ENCODE measurements around the gene CDC37.
"Not testable (repeated sequence)": the region's sequence is repeated elsewhere in the genome, so short reads cannot be mapped to it uniquely, and the experiment has no call there.

Gene CDC37

DNA sequence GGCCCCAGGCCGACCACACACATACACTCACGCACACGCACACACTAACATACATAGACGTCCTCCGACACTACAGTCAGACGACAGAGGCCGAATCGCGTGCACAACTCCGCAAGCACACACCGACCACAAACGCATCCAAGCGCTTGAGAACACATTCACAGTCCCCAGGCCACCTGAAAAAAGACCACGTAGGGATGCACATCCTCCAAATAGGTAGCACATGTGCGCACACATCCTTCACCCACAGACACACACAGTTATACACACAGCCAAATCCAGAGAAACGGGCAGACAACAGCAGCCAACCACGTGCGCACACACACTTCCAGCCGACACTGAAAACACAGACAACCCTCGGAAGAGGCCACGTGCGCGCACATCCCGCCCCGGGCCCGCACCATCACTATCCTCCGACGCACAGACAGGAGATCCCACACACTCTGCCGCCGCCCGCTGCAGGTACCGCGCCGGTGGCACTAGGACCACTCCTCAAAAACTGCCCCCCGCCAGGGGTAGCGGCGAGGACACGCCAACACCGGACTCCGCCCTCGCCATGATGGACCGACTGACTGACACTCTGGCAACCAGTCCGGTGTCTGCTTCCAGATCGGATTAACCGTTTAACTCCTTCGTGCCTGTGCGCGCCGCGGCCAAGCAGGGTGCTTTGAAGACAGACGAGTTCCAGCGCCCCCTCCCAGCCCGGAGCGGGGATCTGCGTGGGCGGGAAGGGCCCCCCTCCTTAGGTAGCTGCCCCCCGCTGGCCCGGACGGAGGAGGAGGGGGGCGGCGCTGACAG lies 16.5 kb upstream of the CDC37 start:
- peak; percentile 79 for DNase-seq

DNA sequence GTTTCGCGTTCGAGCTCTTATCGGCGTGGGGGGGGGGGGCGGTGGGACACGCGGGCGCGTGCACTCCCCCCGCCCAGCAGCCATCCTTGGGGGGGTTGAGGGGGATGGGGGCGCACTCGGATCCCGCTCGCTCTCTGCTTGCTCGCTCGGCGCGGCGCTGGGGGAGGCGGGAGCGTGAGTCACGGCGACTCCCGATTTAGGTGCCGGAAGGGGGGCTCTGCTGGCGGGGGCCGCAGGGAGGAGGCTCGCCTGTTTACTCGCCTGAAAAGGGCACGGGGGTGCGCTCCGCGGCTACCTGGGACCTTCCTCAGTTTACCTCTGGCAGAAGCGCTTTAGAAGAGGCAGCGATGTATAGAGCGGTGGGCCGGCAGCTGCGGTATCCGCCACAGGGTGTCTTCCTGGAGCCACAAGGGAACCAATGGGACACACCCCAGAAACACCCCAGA lies 15.9 kb upstream of the CDC37 start:
- DNase-seq = no peak

DNA sequence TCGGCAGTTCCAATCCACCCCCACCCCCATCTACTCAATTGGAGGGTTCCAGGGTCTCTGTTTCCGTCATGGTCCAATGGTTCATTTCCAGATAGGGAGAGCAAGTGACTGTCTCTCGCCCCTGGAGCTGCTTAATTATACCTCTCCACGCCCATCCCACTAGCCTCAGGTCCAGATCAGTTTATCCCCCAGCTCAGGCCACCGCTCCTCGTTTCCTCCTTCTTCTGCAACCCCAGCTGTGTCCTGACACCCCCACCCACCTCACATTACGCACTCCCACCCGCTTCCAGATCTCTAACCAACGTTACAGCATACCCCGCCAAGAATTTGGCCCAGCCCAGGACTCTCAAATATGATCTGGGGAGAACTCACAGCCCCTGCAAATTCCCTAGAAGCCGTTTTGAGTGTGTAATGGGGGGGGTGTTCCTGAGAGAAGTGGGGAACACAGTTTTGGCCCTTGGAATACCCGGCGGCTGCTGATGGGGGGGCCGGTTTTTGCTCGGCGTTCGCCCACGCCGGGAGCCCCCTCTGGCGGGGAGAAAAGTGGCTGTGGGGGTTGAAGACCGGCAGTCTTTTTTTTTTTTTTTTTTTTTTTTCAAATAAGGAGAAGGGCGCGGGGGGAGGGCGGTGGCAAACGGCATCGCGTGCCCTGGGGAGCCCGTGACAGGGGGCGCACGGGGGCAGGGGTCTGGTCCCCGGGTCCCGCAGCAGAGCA lies 15.3 kb upstream of the CDC37 start:
- no peak for DNase-seq

- no peak for DNase-seq
Measured at GRCh38 chr19:10418235-10418484, 14.8 kb upstream of the CDC37 start.

DNA sequence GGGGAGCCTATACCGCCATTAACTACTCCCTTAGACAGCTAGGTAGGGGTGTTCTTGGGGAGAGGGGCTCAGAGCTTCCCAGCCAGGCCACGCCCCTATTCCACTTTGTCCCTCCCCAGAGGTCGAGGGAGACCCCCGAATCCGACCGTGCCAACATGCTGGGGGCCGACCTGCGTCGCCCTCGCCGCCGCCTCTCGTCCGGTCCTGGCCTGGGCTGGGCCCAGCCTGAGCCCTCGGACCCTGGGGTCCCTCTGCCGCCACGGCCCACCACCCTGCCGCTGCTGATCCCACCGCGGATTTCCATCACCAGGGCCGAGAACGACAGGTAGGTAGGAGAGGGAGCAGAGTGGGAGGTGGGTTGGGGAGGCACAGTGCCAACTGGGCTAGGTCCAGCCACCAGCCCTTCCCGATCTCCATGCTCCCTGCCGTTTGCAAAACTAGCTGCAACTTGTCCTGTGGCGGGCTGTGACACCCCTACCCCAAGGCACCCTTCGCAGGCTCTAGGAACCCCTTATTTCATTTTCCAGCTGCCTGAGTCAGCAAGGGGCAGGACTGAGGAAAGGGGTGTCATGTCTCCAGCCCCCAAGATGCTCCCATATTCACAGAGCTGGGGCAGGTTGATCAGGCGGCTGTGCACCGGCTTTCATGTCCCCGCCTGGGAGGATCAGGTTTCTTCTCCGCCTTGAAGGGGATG lies 14.3 kb upstream of the CDC37 start:
- DNase-seq = no peak

GRCh38 chr19:10416380-10417257 lies 13.3 kb upstream of the CDC37 start:
- DNase-seq = peak; percentile 95

DNA sequence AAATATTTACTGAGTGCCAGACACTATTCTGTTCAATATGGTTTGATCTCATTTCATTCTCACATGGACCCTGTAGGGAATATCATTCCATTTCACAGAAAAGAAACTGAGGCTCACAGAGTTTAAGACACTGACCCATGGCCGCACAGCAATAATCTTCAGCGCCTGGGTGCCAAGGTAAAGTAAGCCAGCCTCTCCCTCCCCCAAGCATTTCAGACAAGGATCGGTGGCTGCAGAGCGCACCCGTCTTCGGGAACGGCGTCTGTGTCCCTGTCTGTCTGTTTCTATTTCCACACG lies 12.7 kb upstream of the CDC37 start:
- DNase-seq = no peak

DNA sequence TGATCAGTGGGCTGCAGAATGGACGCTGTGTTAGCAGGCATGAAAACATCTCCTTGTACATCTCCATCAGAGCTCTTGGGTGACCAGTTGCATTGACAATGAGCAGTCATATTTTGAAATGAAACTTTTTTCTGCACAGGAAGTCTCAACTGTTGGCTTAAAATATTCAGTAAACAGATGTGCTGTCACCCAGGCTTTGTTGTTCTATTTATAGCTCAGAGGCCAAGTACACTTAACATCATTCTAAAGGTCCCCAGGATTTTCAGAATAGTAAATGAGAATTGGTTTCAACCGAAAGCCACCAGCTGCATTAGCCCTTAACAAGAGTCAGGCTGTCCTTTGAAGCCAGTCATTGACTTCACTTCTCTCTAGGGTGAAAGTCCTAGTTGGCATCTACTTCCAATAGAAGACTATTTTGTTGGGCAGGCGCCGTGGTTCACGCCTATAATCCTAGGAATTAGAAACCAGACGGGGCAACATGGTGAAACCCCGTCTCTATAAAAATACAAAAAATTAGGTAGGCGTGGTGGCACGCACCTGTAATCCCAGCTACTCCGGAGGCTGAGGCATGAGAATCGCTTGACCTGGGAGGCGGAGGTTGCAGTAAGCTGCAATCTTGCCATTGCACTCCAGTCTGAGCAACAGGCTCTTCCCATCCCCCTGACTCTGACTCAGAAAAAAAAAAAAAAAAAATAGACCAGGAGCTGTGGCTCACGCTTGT lies 9.1 kb upstream of the CDC37 start:
- DNase-seq = no peak

DNA sequence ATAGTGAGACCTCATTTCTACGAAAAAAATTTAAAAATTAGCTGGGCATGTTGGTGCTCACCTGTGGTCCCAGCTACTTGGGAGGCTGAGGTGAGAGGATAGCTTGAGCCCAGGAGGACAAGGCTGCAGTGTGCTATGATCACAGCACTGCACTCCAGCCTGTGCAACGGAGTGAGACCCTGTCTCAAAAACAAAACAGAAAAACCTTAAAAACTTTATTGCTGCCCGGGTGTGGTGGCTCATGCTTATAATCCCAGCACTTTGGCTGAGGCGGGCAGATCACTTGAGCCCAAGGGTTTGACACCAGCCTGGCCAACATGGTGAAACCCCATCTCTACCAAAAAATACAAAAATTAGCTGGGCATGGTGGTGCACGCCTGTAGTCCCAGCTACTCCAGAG lies 7.9 kb upstream of the CDC37 start:
- not testable (repeated sequence) for DNase-seq

GRCh38 chr19:10408511-10409283 lies 5.4 kb upstream of the CDC37 start:
- peak; percentile 73 for DNase-seq

DNA sequence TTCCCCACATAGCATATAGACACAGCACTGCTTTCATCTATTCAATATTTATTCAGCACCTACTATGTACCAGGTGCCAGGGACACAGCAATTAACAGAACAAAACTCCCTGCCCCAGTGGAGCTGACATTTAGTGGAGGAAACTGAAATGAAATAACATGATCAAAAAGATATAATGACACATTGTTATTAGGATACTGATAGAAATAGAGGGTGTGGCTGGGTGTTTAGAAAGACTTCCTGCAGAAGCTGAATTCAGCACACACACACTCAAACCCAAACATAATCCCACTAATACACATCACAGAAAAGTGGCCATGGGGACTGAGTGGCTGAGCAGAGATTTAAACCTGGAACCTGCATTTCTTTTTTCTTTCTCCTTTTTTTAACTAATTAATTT lies 3.8 kb upstream of the CDC37 start:
- DNase-seq = no peak

DNA sequence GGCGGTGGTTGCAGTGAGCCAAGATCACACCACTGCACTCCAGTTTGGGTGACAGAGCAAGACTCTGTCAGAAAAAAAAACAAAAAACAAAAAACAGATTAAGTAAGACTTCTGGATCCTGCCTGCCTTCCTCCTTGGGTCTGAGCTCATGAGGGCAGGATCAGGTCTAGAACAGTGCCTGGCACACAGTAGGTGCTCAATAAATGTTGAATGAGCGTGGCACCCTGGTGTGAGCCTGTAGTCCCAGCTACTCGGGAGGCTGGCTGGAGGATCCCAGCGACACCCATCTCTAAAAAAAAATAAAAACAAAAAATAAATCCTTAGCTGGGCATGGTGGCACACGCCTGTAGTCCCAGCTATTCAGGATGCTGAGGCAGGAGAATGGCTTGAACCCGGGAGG lies 2.8 kb upstream of the CDC37 start:
- no peak for DNase-seq

- DNase-seq = no peak
Measured at GRCh38 chr19:10404888-10405820, 1.8 kb upstream of the CDC37 start.

GRCh38 chr19:10402441-10403038 lies 802 bp downstream of the CDC37 start:
- no peak for DNase-seq

DNA sequence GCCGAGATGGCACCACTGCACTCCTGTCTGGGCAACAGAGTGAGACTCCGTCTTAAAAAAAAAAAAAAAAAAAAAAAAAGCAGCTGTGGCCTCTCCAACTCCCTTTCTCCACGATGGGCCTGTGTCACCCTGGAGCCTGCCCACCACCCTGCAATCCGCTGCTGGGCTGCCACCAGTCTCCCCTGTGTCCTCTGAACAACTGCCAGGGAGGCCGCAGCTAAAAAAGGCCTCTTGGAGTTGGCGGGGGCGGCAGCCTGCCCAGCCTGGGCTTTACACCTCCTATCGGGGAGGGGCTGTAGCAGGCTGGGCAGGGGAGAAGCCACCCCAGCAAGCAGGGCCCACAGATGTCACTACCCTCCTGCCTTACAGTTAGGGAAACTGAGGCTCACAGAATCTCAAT lies 3.5 kb downstream of the CDC37 start:
- DNase-seq = no peak

GRCh38 chr19:10399340-10399739 lies 4.0 kb downstream of the CDC37 start:
- not testable (repeated sequence) for DNase-seq

DNA sequence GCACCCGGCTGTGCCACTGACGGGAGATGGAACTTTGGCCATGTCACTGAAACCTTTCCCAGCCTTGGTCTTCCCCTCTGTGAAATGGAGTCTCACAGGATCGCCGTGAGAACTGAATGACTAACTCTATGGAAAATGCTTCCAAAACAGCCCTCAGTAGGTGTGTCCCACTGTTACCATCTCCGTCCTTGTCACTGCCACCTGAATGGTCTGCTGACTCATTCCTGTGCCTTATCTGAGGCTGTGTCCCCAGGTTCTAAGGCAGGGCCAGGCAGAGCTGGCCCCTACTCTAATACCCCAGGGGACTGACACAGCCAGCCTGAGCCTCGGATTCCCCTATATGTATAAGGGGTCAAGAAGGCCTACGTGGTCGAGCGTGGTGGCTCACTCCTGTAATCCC lies 4.5 kb downstream of the CDC37 start:
- DNase-seq = no peak

GRCh38 chr19:10395917-10396316 lies 7.4 kb downstream of the CDC37 start:
- DNase-seq = no peak

DNA sequence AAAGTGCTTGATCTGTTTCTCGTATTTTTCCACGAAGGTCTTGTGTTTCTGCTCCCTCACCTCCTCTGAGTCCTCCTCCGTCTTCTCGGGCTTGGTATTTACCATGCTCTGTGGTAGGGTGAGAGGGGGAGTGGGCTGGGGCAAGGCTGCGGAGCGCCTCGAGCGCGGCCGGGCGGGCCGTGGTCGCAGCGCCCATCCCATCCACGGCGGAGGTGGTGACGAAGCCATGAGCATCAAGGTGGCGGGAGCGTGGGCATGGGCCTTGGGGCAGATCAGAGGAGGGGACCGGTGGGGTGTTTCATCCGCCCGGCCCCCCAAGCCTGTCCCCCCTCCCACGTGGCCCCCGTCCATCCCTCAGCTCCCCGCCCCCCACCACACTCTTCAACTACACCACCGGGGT lies 7.9 kb downstream of the CDC37 start:
- DNase-seq = no peak

- DNase-seq = no peak
Measured at GRCh38 chr19:10395003-10395402, 8.3 kb downstream of the CDC37 start.

All from GDM1 (cell line).